Endothelial cell of umbilical vein (primary cell): ENCODE data around the gene S100A5. TPM values are rescaled to one million over a fixed set of nuclear protein-coding genes. Genes with fewer than 3 reads are reported as not detected.

Experiments
- BruUV-seq: library from RNA; stranded (reverse); fragments of 400-500 nt; replicated peaks from 2 replicates; lab custom pipeline; 2021; lab: Mats Ljungman, UMichigan
- CTCF ChIA-PET: fragments of 300-600, 350-600 bp; sonication (Branson Sonifier 250); formaldehyde crosslinking; loops from one replicate; lab custom pipeline; 2021; ENCODE audit warnings: antibody characterized with exemption, inconsistent platforms; lab: Charles Lee
- POLR2A ChIA-PET: fragments of 300-600, 350-600 bp; sonication (Branson Sonifier 250); formaldehyde crosslinking; loops from one replicate; lab custom pipeline; 2021; ENCODE audit warnings: antibody characterized with exemption, inconsistent platforms; lab: Charles Lee
- DNase-seq: peaks from one replicate; pipeline ENCODE4 v3.0.0-alpha.2; 2011; ENCODE audit warnings: low read depth, low spot score
- FAIRE-seq: peaks from 2 replicates; lab custom pipeline; 2011; peaks lifted over from hg19 to GRCh38; lab: Jason Lieb, UNC
- H2AFZ ChIP-seq: 2 replicates; pipeline ENCODE4 v1.6.0; 2012; ENCODE audit warnings: low read depth, low read length, control low read depth, inconsistent platforms
- H3K27ac ChIP-seq: 2 replicates; pipeline ENCODE4 v1.5.1; 2011; ENCODE audit warnings: low read depth, mild to moderate bottlenecking, control low read depth, low read length, moderate library complexity; ENCODE audit not compliant: insufficient read depth
- H3K27me3 ChIP-seq, 2 experiments: 2 replicates each; pipeline versions ENCODE4 v1.6.0 to v1.6.1; 2011; ENCODE audit warnings: low read length in 2 of 2, mixed read lengths in 1 of 2; ENCODE audit not compliant: control insufficient read depth in 2 of 2, insufficient read depth in 2 of 2
- H3K36me3 ChIP-seq, 2 experiments: 2 replicates in 1 of 2; 3 replicates in 1 of 2; pipeline ENCODE4 v1.5.1; 2011; ENCODE audit warnings: low read length in 2 of 2, mild to moderate bottlenecking in 1 of 2, moderate library complexity in 1 of 2; ENCODE audit not compliant: control insufficient read depth in 2 of 2, insufficient read depth in 2 of 2; ENCODE audit errors: extremely low read depth in 1 of 2
- H3K4me1 ChIP-seq: 3 replicates; pipeline ENCODE4 v1.5.1; 2011; ENCODE audit warnings: mild to moderate bottlenecking, low read length; ENCODE audit not compliant: control insufficient read depth, insufficient read depth; ENCODE audit errors: extremely low read depth
- H3K4me2 ChIP-seq: 2 replicates; pipeline ENCODE4 v1.6.1; 2011; ENCODE audit warnings: low read length, control low read depth, mixed read lengths; ENCODE audit not compliant: insufficient read depth
- H3K4me3 ChIP-seq, 3 experiments: fragments of 200-600 bp in 1 of 3; sonication (generic), shearing (Covaris generic) in 1 of 3; replicated peaks in 1 of 3; 2 replicates each; pipeline ENCODE4 v1.5.1; 2011 to 2016; ENCODE audit warnings: control low read depth in 3 of 3, low read length in 3 of 3, mild to moderate bottlenecking in 2 of 3, inconsistent platforms in 1 of 3, low read depth in 1 of 3, moderate library complexity in 1 of 3; ENCODE audit not compliant: insufficient read depth in 1 of 3
- H3K79me2 ChIP-seq: 2 replicates; pipeline ENCODE4 v1.6.0; 2012; ENCODE audit warnings: low read length, inconsistent platforms; ENCODE audit not compliant: control insufficient read depth, insufficient read depth
- H3K9ac ChIP-seq: replicated peaks from 2 replicates; pipeline ENCODE3; 2011; ENCODE audit warnings: low read length, control low read depth; ENCODE audit not compliant: insufficient read depth; ENCODE audit errors: extremely low read depth
- H3K9me1 ChIP-seq: replicated peaks from 3 replicates; pipeline ENCODE4 v1.6.0; 2011; ENCODE audit warnings: mild to moderate bottlenecking, low read length; ENCODE audit not compliant: control insufficient read depth, insufficient read depth; ENCODE audit errors: extremely low read depth
- H3K9me3 ChIP-seq: replicated peaks from 2 replicates; pipeline ENCODE4 v1.5.1; 2012; ENCODE audit warnings: low read length, inconsistent platforms; ENCODE audit not compliant: control insufficient read depth, insufficient read depth
- H4K20me1 ChIP-seq: replicated peaks from 2 replicates; pipeline ENCODE3; 2011; ENCODE audit warnings: mild to moderate bottlenecking, low read length; ENCODE audit not compliant: control insufficient read depth, insufficient read depth; ENCODE audit errors: extremely low read depth
- EZH2 ChIP-seq: IDR thresholded peaks from 2 replicates; pipeline ENCODE4 v1.6.1; 2012; ENCODE audit warnings: borderline replicate concordance, low read depth, mild to moderate bottlenecking, moderate library complexity, low read length, inconsistent platforms; ENCODE audit not compliant: severe bottlenecking
- FOS ChIP-seq: IDR thresholded peaks from 2 replicates; pipeline ENCODE4 v1.6.1; 2011; ENCODE audit warnings: mild to moderate bottlenecking, low read length, moderate library complexity, borderline replicate concordance; ENCODE audit not compliant: insufficient read depth
- GATA2 ChIP-seq: IDR thresholded peaks from 2 replicates; pipeline ENCODE4 v1.7.0; 2011; ENCODE audit warnings: low read depth, mild to moderate bottlenecking, moderate library complexity, mixed read lengths, low read length; ENCODE audit not compliant: insufficient read length, insufficient read depth
- JUN ChIP-seq: IDR thresholded peaks from 2 replicates; pipeline ENCODE4 v1.6.1; 2011; ENCODE audit warnings: borderline replicate concordance, low read depth; ENCODE audit not compliant: insufficient read length, insufficient read depth
- MYC ChIP-seq: IDR thresholded peaks from one replicate; pipeline ENCODE4 v1.6.1; 2011; ENCODE audit warnings: mild to moderate bottlenecking, low read depth, low read length
- POLR2A ChIP-seq: IDR thresholded peaks from 2 replicates; pipeline ENCODE4 v1.6.1; 2012; ENCODE audit warnings: low read depth, mild to moderate bottlenecking, control low read depth, low read length
- POLR2AphosphoS5 ChIP-seq: IDR thresholded peaks from 2 replicates; pipeline ENCODE4 v1.6.1; 2012; ENCODE audit warnings: low read depth, mild to moderate bottlenecking, control low read depth, low read length, moderate library complexity; ENCODE audit not compliant: insufficient read depth
- dilution Hi-C: fragments of 300-500 bp; cut with MboI; formaldehyde crosslinking; loops from one replicate; pipeline ENCODE4 v1.15.0; 2019; ENCODE audit warnings: low sequenced_read_pairs; ENCODE audit not compliant: extremely low pct_ligation_motif_present
- intact Hi-C: fragments of 100-400 bp; cut with micrococcal nuclease; formaldehyde crosslinking; loops from one replicate; pipeline ENCODE4 v1.10.0; 2022
- polyA plus RNA-seq, 4 experiments: library from polyadenylated mRNA; depleted of rRNA in 3 of 4; stranded (reverse) in 3 of 4; unstranded in 1 of 4; fragments of >200 nt; gene quantifications; 2 replicates each; pipeline versions ENCODE4 v1.2.1 to v1.2.3, GENCODE V29; 2011 to 2012; ENCODE audit warnings: missing spikeins in 1 of 4
- total RNA-seq: library from RNA; stranded (reverse); gene quantifications from 2 replicates; pipeline ENCODE4 v1.2.3, GENCODE V29; 2021
- TF ChIP-seq, protein P1 (sequence below): IDR thresholded peaks from 2 replicates; pipeline ENCODE4 v1.6.1; 2011; ENCODE audit not compliant: insufficient read depth, insufficient read length
- TF ChIP-seq, protein P2 (sequence below), 2 donors: IDR thresholded peaks; 1 replicate in 1 of 2; 2 replicates in 1 of 2; pipeline ENCODE4 v1.5.1; 2011; ENCODE audit warnings: low read length in 2 of 2, mild to moderate bottlenecking in 2 of 2, moderate library complexity in 2 of 2, control low read depth in 1 of 2, inconsistent platforms in 1 of 2, low read depth in 1 of 2; ENCODE audit not compliant: insufficient read depth in 1 of 2; ENCODE audit errors: extremely low read depth in 1 of 2

Gene S100A5
- total and polyA plus RNA-seq, 2 donors (not counting 3 experiments of a cell fraction or from before 2014, with no cell fraction given) = not detected

GRCh38 chr1:153487707-153488106, 53.0 kb downstream of the S100A5 start:
- intact Hi-C loops (no loop called here), dilution Hi-C loops (no loop called here)
- Histone ChIP-seq H2AFZ (no peak overlapping the region), H3K9me3 (no peaks in the 10 kb centered on the region), H3K4me1 (no peaks in the 10 kb centered on the region), H3K27me3 (peaks cover 7 to 10% of the 10 kb centered on the region in 2 experiments), H3K4me2 (no peak overlapping the region), H3K79me2 (no peaks in the 10 kb centered on the region), H3K9ac (no peak overlapping the region), H3K4me3 (no peak overlapping the region), H4K20me1 (no peaks in the 10 kb centered on the region), H3K27ac (no peak overlapping the region), H3K9me1 (no peaks in the 10 kb centered on the region), H3K36me3 (no peaks in the 10 kb centered on the region)
- BruUV-seq = no TSS peak
- DNase-seq = no peak
- ChIA-PET CTCF (interaction anchor here (0.6 to 2.1 kb wide), 3 partner anchors 10 to 135 kb away, joined by 3 to 12 read pairs (median 3); no protein-coding TSS in a partner anchor), POLR2A (no interaction called here)
- TF ChIP-seq MYC (no peak), JUN (no peak), FOS (no peak), POLR2A (no peak), POLR2AphosphoS5 (no peak), EZH2 (no peak), GATA2 (no peak)
- TF ChIP-seq, protein P1, sequence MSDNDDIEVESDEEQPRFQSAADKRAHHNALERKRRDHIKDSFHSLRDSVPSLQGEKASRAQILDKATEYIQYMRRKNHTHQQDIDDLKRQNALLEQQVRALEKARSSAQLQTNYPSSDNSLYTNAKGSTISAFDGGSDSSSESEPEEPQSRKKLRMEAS = no peak
- TF ChIP-seq, protein P2, sequence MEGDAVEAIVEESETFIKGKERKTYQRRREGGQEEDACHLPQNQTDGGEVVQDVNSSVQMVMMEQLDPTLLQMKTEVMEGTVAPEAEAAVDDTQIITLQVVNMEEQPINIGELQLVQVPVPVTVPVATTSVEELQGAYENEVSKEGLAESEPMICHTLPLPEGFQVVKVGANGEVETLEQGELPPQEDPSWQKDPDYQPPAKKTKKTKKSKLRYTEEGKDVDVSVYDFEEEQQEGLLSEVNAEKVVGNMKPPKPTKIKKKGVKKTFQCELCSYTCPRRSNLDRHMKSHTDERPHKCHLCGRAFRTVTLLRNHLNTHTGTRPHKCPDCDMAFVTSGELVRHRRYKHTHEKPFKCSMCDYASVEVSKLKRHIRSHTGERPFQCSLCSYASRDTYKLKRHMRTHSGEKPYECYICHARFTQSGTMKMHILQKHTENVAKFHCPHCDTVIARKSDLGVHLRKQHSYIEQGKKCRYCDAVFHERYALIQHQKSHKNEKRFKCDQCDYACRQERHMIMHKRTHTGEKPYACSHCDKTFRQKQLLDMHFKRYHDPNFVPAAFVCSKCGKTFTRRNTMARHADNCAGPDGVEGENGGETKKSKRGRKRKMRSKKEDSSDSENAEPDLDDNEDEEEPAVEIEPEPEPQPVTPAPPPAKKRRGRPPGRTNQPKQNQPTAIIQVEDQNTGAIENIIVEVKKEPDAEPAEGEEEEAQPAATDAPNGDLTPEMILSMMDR (IDR thresholded peaks at IDR 0.05; ENCODE audit: extremely low read depth in 1 of 2, insufficient read depth in 1 of 2, low read depth in 1 of 2, low read length in 2 of 2) = no peak
- FAIRE-seq = no peak

Other genes with a start within 250 kb of the S100A5 start
- gene PGLYRP3, start 228.0 kb downstream of the S100A5 start, total RNA-seq = not detected in 2 replicates
- gene PGLYRP3, start 228.0 kb downstream of the S100A5 start, polyA plus RNA-seq = not detected in 2 replicates
- not detected in 2 replicates for gene PGLYRP4, start 192.1 kb downstream of the S100A5 start, total RNA-seq
- gene PGLYRP4, start 192.1 kb downstream of the S100A5 start, polyA plus RNA-seq = not detected in 2 replicates
- gene S100A9, start 183.1 kb downstream of the S100A5 start, total RNA-seq = not detected in 2 replicates
- not detected in 2 replicates for gene S100A9, start 183.1 kb downstream of the S100A5 start, polyA plus RNA-seq
- gene S100A12, start 165.3 kb downstream of the S100A5 start, total RNA-seq = not detected in 2 replicates
- not detected in 2 replicates for gene S100A12, start 165.3 kb downstream of the S100A5 start, polyA plus RNA-seq
- gene S100A8, start 149.9 kb downstream of the S100A5 start, total RNA-seq = not detected in 2 replicates
- not detected in 2 replicates for gene S100A8, start 149.9 kb downstream of the S100A5 start, polyA plus RNA-seq
- gene S100A7A, start 124.4 kb downstream of the S100A5 start, total RNA-seq = not detected in 2 replicates
- gene S100A7A, start 124.4 kb downstream of the S100A5 start, polyA plus RNA-seq = not detected in 2 replicates
- gene S100A7, start 80.3 kb downstream of the S100A5 start, total RNA-seq = not detected in 2 replicates
- not detected in 2 replicates for gene S100A7, start 80.3 kb downstream of the S100A5 start, polyA plus RNA-seq
- gene S100A6, start 4.9 kb downstream of the S100A5 start, total RNA-seq = 908 and 937 TPM in 2 replicates
- gene S100A6, start 4.9 kb downstream of the S100A5 start, polyA plus RNA-seq = 552 and 1,048 TPM in 2 replicates
- gene S100A4, start 4.9 kb upstream of the S100A5 start, total RNA-seq = not detected in 2 replicates
- gene S100A4, start 4.9 kb upstream of the S100A5 start, polyA plus RNA-seq = 0.62 and 1.1 TPM in 2 replicates
- 0.42 TPM in 1 of 2 replicates, not detected in the other for gene S100A3, start 8.3 kb upstream of the S100A5 start, total RNA-seq
- 1.3 and 1.9 TPM in 2 replicates for gene S100A3, start 8.3 kb upstream of the S100A5 start, polyA plus RNA-seq
- 4.0 and 4.4 TPM in 2 replicates for gene S100A2, start 24.9 kb upstream of the S100A5 start, total RNA-seq
- gene S100A2, start 24.9 kb upstream of the S100A5 start, polyA plus RNA-seq = 3.9 and 4.3 TPM in 2 replicates
- gene S100A16, start 72.2 kb upstream of the S100A5 start, total RNA-seq = 545 and 701 TPM in 2 replicates
- 1,770 and 2,016 TPM in 2 replicates for gene S100A16, start 72.2 kb upstream of the S100A5 start, polyA plus RNA-seq
- 0.35 TPM in 1 of 2 replicates, not detected in the other for gene S100A14, start 75.4 kb upstream of the S100A5 start, total RNA-seq
- gene S100A14, start 75.4 kb upstream of the S100A5 start, polyA plus RNA-seq = 0.10 TPM in 1 of 2 replicates, not detected in the other
- gene S100A13, start 86.6 kb upstream of the S100A5 start, total RNA-seq = 155 and 255 TPM in 2 replicates
- 332 and 360 TPM in 2 replicates for gene S100A13, start 86.6 kb upstream of the S100A5 start, polyA plus RNA-seq
- gene S100A1, start 87.5 kb upstream of the S100A5 start, total RNA-seq = not detected in 2 replicates
- not detected in 2 replicates for gene S100A1, start 87.5 kb upstream of the S100A5 start, polyA plus RNA-seq
- 72.1 and 74.4 TPM in 2 replicates for gene CHTOP, start 93.1 kb upstream of the S100A5 start, total RNA-seq
- 47.1 and 62.0 TPM in 2 replicates for gene CHTOP, start 93.1 kb upstream of the S100A5 start, polyA plus RNA-seq
- gene SNAPIN, start 117.8 kb upstream of the S100A5 start, total RNA-seq = 36.5 and 36.8 TPM in 2 replicates
- gene SNAPIN, start 117.8 kb upstream of the S100A5 start, polyA plus RNA-seq = 47.3 and 55.1 TPM in 2 replicates
- 271 TPM in 2 replicates for gene ILF2, start 130.1 kb upstream of the S100A5 start, total RNA-seq
- 289 and 303 TPM in 2 replicates for gene ILF2, start 130.1 kb upstream of the S100A5 start, polyA plus RNA-seq
- gene NPR1, start 137.8 kb upstream of the S100A5 start, total RNA-seq = 9.8 and 10.5 TPM in 2 replicates
- gene NPR1, start 137.8 kb upstream of the S100A5 start, polyA plus RNA-seq = 13.3 and 13.8 TPM in 2 replicates
- 56.1 and 63.1 TPM in 2 replicates for gene INTS3, start 187.1 kb upstream of the S100A5 start, total RNA-seq
- gene INTS3, start 187.1 kb upstream of the S100A5 start, polyA plus RNA-seq = 61.9 and 75.9 TPM in 2 replicates
- gene SLC27A3, start 234.5 kb upstream of the S100A5 start, total RNA-seq = 26.5 and 26.6 TPM in 2 replicates
- gene SLC27A3, start 234.5 kb upstream of the S100A5 start, polyA plus RNA-seq = 34.3 and 40.1 TPM in 2 replicates